GM21381 (cell line): ENCODE data around the gene ALOX5AP.

ENCODE experiments used
- ATAC-seq: cut with Tn5 transposase; IDR thresholded peaks from one replicate; pipeline ENCODE4 v1.9.1; 2021; ENCODE audit warnings: mild to moderate bottlenecking, moderate library complexity; ENCODE audit not compliant: unreplicated experiment

Gene ALOX5AP

DNA sequence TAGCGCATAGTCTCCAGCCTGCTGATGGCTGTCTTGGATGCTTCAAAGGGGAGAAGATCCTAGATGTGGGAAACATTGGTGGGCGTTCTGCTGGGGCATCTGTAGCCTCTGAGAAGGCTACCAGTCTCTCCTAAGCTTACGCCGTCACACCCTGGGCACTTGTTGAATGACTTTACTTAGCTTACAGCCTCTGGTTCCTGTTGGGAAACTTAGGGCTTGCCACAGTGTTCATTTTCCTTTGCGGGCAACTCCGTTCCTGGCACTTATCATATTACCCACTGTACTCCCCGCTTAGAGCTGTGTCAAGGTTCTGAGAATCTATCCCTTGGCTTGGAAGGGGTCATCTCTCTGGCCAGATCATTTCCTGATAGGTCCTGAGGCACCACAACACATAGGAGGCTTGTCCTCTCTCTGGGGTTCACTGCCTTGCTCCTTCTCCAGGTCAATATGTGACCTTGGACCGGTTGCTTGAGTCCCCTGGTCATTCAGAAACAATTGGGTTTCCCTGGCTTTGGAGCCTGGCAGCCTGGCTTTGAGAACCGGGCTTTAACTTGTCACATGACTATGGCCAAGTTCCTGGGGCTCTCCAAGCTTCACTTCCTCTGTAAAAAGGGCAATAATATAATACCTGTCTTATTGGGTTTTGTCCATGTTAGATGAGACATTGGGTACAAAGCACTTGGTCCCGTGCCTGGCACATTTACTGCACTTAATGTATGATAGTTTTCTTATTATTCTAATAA lies 20.5 kb upstream of the ALOX5AP start:
- no peak for ATAC-seq

DNA sequence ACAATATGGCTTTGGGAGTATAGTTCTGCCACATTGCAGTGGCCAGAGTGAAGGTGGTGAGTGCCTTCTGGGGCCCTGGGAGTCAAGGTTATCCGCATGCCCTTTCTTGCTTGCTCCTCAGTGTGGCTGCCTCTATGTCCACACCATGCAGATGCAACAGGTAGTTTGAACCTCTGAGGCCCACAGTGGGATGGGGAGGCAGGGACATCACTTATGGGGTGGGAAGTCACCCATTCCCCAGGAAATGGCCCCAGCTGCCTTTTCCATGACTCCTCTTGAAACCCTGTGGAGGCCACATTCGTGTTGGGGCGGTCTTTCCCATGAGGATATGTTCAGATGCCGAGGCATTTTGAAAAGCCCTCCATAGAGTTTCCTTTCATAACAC lies 20.0 kb upstream of the ALOX5AP start:
- no peak for ATAC-seq

DNA sequence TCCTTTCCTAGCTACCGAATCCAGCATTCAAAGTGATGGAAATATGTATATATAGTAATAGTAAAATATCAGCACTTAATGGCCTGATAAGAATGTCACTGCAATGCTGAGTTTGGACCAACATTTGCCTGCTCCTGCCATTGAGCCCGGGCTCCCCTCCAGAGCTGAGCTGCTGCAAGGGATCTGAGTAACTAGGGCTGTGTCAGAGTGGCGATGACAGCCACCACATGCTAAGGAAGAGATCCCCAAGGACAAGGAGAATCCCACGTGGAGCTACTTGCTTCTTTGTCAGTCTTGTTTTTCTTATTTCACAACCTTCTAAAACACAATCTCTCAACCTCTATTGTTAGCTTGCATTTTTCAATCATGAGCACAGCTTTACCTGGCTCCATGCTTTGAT lies 19.5 kb upstream of the ALOX5AP start:
- ATAC-seq = no peak

DNA sequence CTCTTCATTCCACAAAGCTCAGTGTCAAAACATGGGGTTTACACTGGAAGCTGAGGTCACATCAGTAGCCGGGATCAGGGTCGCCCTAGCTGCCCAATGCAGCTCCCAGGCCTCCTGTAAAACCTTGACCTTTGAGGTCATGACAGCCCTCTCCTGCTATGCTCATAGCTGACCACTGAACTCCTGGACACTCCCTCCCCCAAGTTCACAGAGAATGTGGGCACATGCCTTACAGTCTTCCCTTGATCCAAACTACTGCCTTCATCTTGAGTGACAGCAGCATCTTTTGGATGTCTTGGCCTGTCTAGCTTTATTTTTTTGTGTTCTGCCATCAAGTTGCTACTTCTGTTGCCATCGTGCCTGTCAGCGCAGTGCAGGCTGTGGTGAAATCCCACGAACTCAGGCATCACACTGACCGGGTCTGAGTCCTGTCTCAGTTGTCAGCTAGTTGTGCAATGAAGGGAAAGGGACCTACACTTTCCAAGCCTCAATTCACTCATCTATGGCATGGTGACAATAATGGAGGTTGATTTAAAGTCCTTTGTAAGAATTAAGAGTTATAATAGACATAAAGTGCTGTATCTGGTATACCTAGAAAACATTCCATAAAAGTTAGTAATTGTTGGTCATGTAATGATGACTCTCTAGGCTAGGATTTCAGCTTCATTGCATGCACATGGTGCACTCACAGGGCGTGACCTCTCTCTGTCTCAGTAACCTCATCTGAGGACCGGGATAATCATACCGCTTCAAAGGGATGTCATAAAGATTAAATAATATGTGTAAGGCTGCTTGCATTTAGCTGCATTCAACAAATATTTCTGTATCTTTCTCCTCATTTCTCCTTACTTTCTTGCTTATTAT lies 16.4 kb upstream of the ALOX5AP start:
- no peak for ATAC-seq

DNA sequence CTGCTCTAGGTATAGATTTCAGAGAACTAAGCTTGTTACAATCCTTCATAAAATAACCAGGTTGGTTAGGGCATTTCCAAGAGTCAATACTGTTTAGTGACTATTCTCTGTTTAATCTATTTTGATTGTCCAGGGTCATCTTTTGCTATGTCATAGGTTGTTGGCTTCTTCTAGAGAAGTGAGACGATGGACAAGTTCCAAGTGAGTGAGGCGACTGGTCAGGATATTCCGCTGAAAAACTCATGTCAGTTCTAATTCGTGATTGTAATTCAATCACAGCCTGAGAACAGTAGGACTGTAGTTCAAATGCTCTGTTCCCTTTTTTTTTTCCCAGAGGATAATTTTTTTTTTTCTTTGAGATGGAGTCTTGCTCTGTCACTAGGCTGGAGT lies 15.8 kb upstream of the ALOX5AP start:
- no peak for ATAC-seq

DNA sequence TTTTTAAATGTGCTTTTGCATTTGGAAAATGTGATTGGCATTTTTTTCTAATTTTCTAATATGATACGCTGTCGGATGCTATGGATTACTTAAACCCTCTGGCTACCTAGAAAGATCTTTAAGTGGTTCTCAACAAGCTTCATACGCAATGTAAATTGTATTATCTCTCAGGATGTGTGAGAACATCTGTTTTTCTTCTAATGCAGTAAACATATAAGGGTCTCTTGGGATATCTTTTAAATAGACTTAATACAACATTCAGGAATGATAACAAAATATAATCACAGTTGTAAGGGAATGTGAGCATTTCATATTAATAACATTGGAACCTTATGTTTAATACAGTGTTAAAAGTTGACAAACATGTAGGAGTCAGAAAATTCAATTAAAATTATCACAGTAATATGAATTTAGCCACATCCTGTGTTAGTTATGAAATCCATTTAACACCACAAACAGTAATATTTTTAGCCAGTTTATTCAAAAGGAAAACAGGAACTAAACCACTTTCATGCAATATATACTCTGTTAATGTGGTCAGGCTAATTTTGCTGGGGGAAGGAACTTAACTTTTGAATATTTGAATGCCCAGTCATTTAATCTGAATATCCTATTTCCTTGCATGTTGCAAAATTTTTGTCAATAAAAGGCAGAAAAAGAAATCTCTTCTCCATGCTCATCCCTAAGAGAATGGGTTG lies 15.0 kb upstream of the ALOX5AP start:
- ATAC-seq = peak; percentile 71

DNA sequence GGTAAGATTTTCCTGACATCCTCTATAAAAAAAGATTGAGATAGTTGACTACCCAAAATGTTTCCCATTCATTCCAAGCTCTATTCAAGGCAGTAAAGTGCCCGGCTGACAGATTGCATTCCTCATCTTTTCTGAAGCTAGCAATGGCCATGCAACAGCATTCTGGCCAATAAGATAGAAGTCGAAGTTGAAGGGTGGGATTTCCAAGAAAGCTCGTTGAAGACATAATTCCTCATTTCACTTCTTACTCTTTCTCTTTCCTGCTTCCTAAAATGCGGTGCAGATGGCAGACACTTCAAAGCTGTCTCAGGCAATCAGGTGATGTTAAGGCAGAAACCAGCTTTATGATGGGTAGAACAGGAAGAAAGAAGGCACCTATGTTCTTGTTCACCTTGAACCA lies 13.4 kb upstream of the ALOX5AP start:
- no peak for ATAC-seq

DNA sequence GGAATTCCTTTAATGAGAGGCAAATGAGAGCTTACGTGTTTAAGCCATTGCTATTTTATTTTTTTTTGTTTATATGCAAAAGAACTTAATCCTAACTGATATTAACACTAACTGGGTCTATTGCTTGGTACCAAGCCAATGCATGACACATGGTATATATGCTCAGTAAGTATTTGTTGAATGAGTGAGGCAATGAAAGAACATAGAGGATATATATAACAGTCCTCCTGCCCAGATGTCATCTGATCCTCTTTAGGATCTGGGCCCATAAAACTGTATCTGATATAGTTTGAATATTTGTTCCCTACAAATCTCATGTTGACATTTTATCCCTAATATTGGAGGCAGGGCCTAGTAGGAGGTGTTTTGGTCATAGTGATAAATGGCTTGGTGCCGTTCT lies 13.0 kb upstream of the ALOX5AP start:
- ATAC-seq = no peak

DNA sequence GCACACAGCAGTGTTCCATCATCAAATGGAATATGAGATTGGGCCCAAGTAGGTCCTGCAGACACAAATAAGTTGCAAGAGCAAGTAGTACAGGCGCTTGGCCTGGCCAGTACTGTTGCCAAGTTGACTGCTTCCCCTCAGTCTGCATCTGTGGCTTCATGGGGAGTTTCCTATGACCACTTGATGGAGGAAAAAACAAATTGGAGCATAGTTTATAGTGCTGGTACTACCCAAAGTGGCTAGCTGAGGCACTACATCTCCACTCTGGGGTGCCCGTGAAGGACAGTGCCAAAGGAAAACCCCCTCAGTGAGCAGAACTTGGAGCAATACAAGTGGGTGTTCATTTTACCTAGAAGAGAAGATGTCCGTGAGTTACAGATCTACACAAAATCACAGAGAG lies 10.6 kb upstream of the ALOX5AP start:
- no peak for ATAC-seq

DNA sequence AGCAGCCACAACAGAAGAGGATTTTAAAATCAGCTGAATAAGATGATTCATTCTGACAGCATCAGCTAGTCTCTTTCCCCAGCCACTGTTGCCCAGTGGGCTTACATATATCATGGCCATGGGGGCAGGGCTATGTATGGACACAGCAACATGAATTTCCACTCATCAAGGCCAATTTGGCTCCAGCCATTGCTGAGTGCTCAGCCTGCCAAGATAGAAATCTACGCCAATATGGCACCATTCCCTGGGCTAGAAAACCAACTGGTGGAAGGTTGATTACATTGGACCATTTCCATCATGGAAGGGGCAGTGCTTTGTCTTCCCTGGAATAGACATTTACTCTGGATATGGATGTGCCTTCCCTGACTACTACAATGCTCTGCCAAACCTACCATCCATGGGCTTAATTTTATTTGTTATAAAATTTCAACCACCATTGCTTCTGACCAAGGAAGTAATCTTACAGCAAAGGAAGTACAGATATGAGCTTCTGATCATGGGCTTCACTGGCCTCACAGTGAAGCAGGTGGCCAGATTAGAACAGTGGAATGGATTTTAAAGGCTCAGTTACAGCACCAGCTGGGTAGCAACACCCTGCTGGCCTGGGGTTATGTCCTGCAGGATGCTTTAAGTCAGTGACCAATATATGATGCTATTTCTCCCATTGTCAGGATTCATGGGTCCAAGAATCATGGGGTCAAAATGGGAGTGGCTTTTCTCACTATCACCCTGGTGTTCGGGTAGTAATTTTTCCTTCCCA lies 9.8 kb upstream of the ALOX5AP start:
- no peak for ATAC-seq

DNA sequence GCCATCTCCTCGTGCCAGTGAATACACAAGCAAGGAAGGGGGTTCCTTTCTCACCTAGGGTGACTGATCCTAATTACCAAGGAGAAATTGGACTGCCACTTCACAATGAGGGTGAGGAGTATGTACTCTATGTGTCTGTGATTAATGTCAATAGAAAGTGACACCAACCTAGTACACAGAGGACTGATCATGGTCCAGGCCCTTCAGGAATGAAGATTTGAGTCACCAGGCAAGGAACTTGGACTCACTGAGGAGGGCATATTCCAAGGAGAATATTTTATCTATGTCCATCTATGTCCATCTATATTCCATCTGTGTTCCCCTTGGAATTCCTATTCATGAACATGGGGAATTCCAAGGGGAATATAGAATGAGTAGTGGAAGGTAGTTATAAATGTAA lies 9.2 kb upstream of the ALOX5AP start:
- ATAC-seq = no peak

DNA sequence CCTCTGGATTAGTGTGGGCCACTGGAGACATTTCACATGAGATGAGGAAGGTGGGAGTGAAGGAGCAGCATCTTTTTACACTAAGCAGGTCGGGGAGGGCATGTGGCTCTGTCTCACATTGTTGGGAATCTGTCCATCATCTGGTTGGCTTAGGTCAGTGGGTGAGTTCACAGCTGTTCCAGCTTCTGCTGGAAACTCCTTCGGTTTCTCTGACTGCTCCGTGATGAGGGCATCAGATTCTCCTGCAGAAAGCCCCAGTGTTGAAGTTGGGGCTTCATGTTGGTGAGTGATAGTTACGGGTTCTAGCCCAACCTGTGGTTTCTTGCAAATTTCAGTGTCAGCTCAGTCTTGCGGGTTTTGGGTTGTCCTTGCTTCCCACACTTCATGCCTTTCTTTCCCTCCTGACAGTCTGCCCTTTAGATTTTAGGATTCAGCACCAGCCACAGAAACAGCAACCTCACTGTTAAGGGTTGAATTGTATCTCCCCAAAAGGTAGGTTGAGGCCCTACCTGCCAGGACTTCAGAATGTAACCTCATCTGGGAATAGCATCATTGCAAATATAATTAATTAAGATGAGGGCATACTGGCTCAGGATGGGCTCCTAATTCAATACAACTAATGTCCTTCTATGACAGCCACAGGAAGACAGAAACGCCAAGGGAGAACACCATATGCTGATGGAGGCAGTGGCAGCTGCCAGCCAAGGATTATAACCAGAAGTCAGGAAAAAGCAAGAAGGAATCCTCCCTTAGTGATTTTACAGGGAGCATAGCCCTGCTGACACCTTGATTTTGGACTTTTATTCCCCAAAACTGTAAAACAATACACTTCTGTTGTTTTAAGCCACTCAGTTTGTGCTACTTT lies 7.6 kb upstream of the ALOX5AP start:
- ATAC-seq = no peak

DNA sequence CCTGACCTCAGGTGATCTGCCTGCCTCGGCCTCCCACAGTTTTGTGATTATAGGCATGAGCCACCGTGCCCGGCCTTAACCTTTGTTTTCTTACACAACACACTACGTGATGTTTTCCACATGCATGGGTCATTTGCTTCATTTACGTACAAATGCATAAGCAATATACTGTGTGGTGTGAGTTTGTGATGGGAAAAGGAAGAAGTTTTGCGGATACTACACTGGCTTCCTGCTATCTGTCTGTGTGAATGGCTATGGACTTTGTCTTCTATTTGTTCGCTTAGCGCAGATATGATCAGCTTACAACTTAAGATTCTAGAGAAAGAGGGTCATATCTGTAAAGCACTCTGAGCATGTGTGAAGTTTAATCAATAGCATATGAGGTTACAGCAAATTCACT lies 5.5 kb upstream of the ALOX5AP start:
- ATAC-seq = no peak

DNA sequence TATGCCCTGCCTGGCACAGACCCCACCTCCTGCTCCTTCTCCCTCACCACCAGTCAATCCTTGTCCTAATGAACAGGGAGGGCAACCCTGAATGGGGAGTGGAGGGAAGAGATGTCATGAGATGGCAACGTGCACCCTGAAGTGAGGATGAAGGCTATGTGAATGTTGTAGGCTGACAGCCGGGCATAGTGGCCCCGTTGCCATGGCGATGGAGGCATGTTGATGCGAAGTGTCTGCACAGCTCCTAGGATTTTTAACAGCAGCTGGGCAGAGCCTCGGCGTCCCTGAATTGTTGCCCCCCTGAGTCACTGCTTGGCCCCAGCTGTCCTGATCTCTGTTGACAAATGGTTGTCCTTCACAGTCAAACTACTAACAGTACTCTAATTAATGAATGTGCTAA lies 4.8 kb upstream of the ALOX5AP start:
- ATAC-seq = no peak

DNA sequence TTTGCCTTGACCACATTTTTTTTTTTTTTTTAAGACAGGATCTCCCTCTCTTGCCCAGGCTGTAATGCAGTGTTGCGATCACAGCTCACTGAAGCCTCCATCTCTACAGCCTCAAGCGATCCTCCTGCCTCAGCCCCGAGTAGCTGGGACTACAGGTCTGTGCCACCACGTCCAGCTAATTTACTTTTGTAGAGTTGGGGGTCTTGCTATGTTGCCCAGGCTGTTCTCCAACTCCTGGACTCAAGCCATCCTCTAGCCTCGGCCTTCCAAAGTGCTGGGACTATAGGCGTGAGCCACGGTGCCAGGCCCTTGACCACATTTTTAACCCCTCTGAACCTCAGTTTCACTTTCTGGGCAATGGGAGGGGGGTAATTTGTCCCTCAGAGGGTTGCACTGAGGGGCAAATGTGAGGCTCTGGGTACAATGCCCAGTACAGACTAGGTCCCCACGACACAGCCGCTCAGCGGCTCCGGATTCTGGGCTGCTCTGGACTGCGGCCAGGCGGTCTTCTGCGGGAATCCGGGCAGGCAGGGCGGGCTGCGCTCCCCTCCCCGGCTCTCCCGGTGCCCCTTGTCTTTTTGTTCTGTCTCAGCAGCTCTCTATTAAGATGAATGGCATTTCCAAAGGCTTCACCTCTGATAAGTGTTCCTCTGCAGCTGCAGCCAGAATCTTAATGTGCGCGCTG lies 3.8 kb upstream of the ALOX5AP start:
- no peak for ATAC-seq

DNA sequence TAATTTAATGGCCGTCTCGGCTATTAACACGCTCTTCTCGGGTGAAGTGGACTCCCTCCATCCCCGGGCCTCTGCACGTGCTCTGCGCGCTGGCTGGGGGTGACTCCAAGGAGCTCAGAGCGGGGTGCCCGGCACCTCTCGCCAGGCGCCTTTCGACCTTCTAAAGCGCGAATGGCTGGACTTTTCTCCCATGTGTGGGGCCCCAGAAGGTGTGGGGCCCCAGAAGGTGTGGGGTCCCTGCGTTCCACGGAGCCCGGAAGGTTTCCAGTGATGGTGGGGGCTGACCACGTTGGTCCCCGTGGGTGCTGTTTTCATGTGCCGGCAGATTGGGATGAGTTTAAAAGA lies 3.3 kb upstream of the ALOX5AP start:
- ATAC-seq = no peak

DNA sequence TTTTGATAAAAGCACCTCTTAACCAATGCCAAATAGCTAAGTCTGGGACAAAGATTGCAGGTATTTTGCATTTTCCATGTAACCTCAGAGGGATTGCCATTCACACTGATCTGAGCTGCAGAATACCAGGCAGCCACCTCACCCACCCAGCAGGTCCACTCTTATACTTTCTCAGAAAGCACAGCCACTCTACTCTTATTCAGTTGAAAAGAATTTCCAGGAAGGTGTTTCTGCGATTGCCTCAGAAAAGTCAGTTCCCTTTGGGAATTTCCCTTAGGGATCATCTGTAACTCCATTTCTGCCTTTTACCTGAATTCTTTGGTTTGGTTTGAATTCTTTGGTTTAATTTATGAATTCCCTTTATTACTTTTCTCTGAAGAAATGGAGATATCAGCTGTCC lies 904 bp upstream of the ALOX5AP start:
- ATAC-seq = no peak

DNA sequence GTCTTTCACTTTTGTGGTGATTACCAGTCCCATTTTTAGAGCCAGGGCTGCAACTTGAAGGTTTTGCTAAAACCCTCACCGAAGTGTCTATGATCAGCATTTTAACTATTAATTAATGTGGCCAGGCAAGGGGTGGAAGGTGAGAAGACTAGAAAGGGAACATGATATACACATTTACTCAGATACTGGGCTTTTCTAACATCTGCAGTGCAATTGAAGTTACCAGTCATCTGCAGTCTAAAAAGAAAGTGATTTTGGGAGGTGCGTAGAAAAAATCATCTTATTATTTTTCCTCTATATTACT lies 481 bp downstream of the ALOX5AP start:
- no peak for ATAC-seq

DNA sequence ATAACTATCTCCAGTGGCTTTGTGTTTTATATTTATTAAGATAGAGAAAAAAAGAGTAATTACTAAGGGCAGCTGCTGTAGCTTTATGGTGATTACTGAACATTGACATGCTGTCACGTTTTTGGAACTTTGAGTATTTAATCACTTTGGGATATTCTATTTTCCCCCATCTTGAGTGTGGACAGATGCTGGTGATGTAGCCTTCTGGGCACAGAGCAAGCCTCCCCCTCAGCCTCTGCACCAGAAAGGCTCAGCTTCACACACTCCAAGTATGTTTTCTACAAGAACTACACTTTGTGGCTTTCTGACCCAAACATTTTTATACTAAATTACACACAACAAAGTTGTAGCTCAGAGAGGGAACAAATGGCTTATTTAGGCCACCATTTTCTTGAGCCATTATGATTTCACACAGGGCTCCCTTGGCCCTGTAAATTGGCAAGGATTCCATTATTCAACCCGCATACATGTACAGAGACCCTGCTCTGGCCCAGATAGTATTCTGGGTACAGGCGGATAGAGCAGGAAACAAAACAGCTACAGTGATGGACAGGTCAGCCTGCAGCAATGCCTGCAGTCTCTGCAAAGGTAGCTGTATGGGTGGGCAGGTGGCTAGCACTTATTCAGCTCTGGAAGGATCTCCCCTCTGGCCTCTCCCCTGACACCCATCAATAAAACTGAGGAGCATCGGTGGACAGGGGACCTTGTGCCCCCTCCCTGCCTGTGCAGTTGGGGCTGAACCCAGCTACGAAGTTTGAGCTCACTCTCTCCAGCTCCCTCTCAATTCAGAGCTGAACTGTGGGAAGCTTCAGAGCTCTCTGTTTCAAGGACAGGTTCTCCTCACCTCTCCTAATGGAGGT lies 1.3 kb downstream of the ALOX5AP start:
- no peak for ATAC-seq
